HL-60 (cell line): ENCODE measurements around the gene WDR37.

Experiments
- DNase-seq, 2 experiments: peaks; one replicate each; pipeline ENCODE4 v3.0.0-alpha.2; 2010 to 2020; ENCODE audit warnings: low read depth in 1 of 2, low spot score in 1 of 2
- H3K27ac ChIP-seq: fragments of 250-450 bp; sonication (Bioruptor Pico); replicated peaks from 2 replicates; pipeline ENCODE4 v1.5.1; 2020; ENCODE audit warnings: mild to moderate bottlenecking, moderate library complexity
- H3K27me3 ChIP-seq: fragments of 250-450 bp; sonication (Bioruptor Pico); 2 replicates; pipeline ENCODE4 v1.5.1; 2021; ENCODE audit warnings: mild to moderate bottlenecking, moderate library complexity; ENCODE audit not compliant: insufficient read depth, poor library complexity, severe bottlenecking
- H3K4me3 ChIP-seq: replicated peaks from 2 replicates; pipeline ENCODE4 v1.5.1; 2011; ENCODE audit warnings: mild to moderate bottlenecking, control low read depth, low read length; ENCODE audit not compliant: insufficient read depth
- GABPA ChIP-seq: IDR thresholded peaks from 2 replicates; pipeline ENCODE4 v1.6.1; 2012; ENCODE audit warnings: low read depth
- POLR2AphosphoS5 ChIP-seq: IDR thresholded peaks from 2 replicates; pipeline ENCODE4 v1.6.1; 2012; ENCODE audit warnings: low read depth
- SPI1 ChIP-seq: IDR thresholded peaks from 2 replicates; pipeline ENCODE4 v1.6.1; 2012; ENCODE audit warnings: low read depth, mild to moderate bottlenecking, borderline replicate concordance
- TF ChIP-seq, protein P1 (sequence below): IDR thresholded peaks from 2 replicates; pipeline ENCODE4 v1.6.1; 2012; ENCODE audit warnings: low read depth; ENCODE audit not compliant: insufficient replicate concordance
- TF ChIP-seq, protein P2 (sequence below): IDR thresholded peaks from one replicate; pipeline ENCODE4 v1.5.1; 2011; ENCODE audit warnings: low read length, control low read depth, inconsistent platforms; ENCODE audit not compliant: insufficient read depth

The WDR37 gene

DNA sequence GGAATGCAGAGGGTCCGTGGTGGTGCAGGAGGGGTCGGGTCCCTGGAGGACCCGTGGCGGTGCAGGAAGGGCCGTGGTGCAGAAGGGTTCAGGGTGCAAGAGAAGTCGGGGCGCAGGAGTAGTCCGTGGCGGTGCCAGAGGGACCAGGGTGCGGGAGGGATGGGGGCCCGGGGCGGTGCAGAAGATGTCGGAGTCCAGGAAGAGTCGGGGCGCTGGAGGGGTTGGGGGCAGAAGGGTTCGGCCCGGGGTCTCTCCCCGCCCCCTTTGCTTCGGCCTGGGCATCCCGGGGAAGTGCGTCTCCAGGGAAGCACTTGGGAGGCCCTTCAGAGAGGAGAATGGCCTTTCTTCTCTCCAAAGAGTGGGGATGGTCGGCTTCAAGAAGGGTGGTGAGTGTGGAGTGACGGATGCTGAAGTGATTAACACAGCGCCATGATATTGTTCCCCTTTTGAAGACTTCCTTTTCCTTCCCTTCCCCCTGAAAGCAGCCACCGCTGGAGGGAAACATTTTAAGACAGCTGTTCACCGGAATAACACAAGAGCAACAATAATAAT is 997 bp downstream of the WDR37 start:
- H3K4me3 ChIP-seq: peak overlapping the region; percentile 95
- TF ChIP-seq SPI1 (peak; percentile 42; the same call in 1 of the 2 replicates), POLR2AphosphoS5 (no peak)
- TF ChIP-seq, protein P1, sequence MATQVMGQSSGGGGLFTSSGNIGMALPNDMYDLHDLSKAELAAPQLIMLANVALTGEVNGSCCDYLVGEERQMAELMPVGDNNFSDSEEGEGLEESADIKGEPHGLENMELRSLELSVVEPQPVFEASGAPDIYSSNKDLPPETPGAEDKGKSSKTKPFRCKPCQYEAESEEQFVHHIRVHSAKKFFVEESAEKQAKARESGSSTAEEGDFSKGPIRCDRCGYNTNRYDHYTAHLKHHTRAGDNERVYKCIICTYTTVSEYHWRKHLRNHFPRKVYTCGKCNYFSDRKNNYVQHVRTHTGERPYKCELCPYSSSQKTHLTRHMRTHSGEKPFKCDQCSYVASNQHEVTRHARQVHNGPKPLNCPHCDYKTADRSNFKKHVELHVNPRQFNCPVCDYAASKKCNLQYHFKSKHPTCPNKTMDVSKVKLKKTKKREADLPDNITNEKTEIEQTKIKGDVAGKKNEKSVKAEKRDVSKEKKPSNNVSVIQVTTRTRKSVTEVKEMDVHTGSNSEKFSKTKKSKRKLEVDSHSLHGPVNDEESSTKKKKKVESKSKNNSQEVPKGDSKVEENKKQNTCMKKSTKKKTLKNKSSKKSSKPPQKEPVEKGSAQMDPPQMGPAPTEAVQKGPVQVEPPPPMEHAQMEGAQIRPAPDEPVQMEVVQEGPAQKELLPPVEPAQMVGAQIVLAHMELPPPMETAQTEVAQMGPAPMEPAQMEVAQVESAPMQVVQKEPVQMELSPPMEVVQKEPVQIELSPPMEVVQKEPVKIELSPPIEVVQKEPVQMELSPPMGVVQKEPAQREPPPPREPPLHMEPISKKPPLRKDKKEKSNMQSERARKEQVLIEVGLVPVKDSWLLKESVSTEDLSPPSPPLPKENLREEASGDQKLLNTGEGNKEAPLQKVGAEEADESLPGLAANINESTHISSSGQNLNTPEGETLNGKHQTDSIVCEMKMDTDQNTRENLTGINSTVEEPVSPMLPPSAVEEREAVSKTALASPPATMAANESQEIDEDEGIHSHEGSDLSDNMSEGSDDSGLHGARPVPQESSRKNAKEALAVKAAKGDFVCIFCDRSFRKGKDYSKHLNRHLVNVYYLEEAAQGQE: no peak
- peak in 1 of 2 experiments; percentile 49 for DNase-seq
- H3K27me3 ChIP-seq: no peaks in the 10 kb centered on the region
- H3K27ac ChIP-seq: peak overlapping the region; percentile 94

- Histone ChIP-seq H3K4me3 (peak overlapping the region; percentile 95), H3K27me3 (no peaks in the 10 kb centered on the region), H3K27ac (peak overlapping the region; percentile 94)
- TF ChIP-seq POLR2AphosphoS5 (no peak), GABPA (no peak), SPI1 (no peak)
- TF ChIP-seq, protein P1: no peak
- TF ChIP-seq, protein P2, sequence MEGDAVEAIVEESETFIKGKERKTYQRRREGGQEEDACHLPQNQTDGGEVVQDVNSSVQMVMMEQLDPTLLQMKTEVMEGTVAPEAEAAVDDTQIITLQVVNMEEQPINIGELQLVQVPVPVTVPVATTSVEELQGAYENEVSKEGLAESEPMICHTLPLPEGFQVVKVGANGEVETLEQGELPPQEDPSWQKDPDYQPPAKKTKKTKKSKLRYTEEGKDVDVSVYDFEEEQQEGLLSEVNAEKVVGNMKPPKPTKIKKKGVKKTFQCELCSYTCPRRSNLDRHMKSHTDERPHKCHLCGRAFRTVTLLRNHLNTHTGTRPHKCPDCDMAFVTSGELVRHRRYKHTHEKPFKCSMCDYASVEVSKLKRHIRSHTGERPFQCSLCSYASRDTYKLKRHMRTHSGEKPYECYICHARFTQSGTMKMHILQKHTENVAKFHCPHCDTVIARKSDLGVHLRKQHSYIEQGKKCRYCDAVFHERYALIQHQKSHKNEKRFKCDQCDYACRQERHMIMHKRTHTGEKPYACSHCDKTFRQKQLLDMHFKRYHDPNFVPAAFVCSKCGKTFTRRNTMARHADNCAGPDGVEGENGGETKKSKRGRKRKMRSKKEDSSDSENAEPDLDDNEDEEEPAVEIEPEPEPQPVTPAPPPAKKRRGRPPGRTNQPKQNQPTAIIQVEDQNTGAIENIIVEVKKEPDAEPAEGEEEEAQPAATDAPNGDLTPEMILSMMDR: no peak
- DNase-seq: no peak
These were observed 1.8 kb downstream of the WDR37 start for GRCh38 chr10:1058017-1058416.

- Histone ChIP-seq H3K27me3 (no peaks in the 10 kb centered on the region), H3K27ac (no peak overlapping the region), H3K4me3 (no peak overlapping the region)
- no peak for DNase-seq
- no peak for TF ChIP-seq POLR2AphosphoS5
- TF ChIP-seq GABPA: no peak
- TF ChIP-seq, protein P2: no peak
These were observed 3.7 kb downstream of the WDR37 start for GRCh38 chr10:1059902-1060301.

DNA sequence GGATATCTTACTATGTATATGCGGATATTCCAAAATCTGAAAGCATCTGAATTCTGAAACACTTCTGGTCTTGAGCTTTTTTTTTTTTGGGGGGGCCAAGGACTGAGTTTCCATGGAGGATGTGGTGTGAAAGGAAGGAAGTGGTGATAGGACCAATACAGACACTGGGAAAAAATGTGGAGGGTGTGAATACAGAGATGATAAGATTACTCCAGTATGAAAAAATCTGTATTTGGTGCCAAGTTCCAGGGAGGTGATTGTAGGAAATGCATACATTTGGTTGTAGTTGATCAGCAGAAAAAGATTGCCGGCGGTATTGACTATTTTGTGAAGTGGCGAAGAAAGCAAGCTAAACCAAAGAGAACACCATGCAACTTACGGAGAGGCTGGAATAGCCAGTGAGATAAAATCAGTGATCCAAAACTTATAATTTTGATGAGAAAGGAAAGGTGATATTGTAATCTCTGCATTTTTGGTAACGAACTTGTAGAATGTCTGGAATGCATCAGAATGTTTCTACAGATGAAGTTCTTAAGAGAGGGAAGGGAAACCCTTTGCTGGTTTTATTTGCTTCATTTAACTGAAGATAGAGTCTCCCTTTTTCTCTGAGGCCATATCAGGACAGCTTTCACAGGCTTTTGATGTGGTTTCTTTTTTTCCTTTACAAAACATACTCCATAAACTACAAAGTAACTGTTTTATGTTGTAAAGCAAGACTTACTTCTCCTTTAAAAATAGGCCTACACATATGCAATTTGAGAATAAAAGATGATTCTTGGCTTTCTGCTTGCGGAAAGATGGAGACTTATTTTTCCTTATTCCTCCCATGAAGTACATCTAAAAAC is 6.0 kb downstream of the WDR37 start:
- Histone ChIP-seq H3K27ac (no peak overlapping the region; the same call in 1 of the 2 replicates), H3K4me3 (no peak overlapping the region), H3K27me3 (no peaks in the 10 kb centered on the region)
- TF ChIP-seq, protein P1: no peak
- TF ChIP-seq POLR2AphosphoS5 (no peak), GABPA (no peak), SPI1 (no peak)
- TF ChIP-seq, protein P2: no peak
- no peak for DNase-seq
